MM.1S (cell line): ENCODE results near the gene MDGA2.

Experiments used
- DNase-seq: peaks from one replicate; pipeline ENCODE4 v3.0.0-alpha.2; 2015
- H2AFZ ChIP-seq: fragments of 300-600 bp; sonication (generic); 2 replicates; pipeline ENCODE4 v1.6.0; 2016; ENCODE audit warnings: antibody characterized with exemption, low read length
- H3F3A ChIP-seq: fragments of 300-600 bp; sonication (generic); 2 replicates; pipeline ENCODE4 v1.6.1; 2016; ENCODE audit warnings: mild to moderate bottlenecking, antibody characterized with exemption, low read length, moderate library complexity, mixed read lengths; ENCODE audit not compliant: insufficient read depth
- H3K27ac ChIP-seq: fragments of 300-600 bp; sonication (generic); 2 replicates; pipeline ENCODE4 v1.5.1; 2016; ENCODE audit warnings: mild to moderate bottlenecking, low read length
- H3K27me3 ChIP-seq: fragments of 300-600 bp; sonication (generic); replicated peaks from 2 replicates; pipeline ENCODE4 v1.6.0; 2016; ENCODE audit warnings: low read length; ENCODE audit not compliant: insufficient read depth
- H3K36me3 ChIP-seq: fragments of 300-600 bp; sonication (generic); replicated peaks from 2 replicates; pipeline ENCODE4 v1.6.1; 2016; ENCODE audit warnings: mild to moderate bottlenecking, low read length, mixed read lengths; ENCODE audit not compliant: insufficient read depth
- H3K4me1 ChIP-seq: fragments of 300-600 bp; sonication (generic); 2 replicates; pipeline ENCODE4 v1.6.1; 2016; ENCODE audit warnings: low read length, mixed read lengths
- H3K4me2 ChIP-seq: fragments of 300-600 bp; sonication (generic); 2 replicates; pipeline ENCODE4 v1.6.0; 2016; ENCODE audit warnings: low read depth, low read length
- H3K4me3 ChIP-seq: fragments of 300-600 bp; sonication (generic); 2 replicates; pipeline ENCODE4 v1.5.1; 2016; ENCODE audit warnings: low read length, mixed read lengths
- H3K79me2 ChIP-seq: fragments of 300-600 bp; sonication (generic); 2 replicates; pipeline ENCODE4 v1.6.1; 2016; ENCODE audit warnings: mixed run types, low read length, mixed read lengths
- H3K9ac ChIP-seq: fragments of 300-600 bp; sonication (generic); 2 replicates; pipeline ENCODE4 v1.6.1; 2016; ENCODE audit warnings: low read length, mixed read lengths
- H3K9me2 ChIP-seq: fragments of 300-600 bp; sonication (generic); replicated peaks from 2 replicates; pipeline ENCODE4 v1.6.1; 2016; ENCODE audit warnings: mild to moderate bottlenecking, low read length, mixed read lengths; ENCODE audit not compliant: insufficient read depth
- H3K9me3 ChIP-seq: fragments of 300-600 bp; sonication (generic); replicated peaks from 2 replicates; pipeline ENCODE4 v1.6.1; 2016; ENCODE audit warnings: mild to moderate bottlenecking, low read length, mixed read lengths; ENCODE audit not compliant: insufficient read depth
- H4K20me1 ChIP-seq: fragments of 300-600 bp; sonication (generic); 2 replicates; pipeline ENCODE4 v1.6.1; 2016; ENCODE audit warnings: mild to moderate bottlenecking, low read length, moderate library complexity, mixed read lengths; ENCODE audit not compliant: insufficient read depth
- CTCF ChIP-seq: fragments of 300-600 bp; sonication (generic); IDR thresholded peaks from 2 replicates; pipeline ENCODE4 v1.5.1; 2016; ENCODE audit warnings: antibody characterized with exemption, low read length, mixed read lengths
- EZH2 ChIP-seq: fragments of 300-600 bp; sonication (generic); optimal IDR thresholded peaks from 2 replicates; pipeline ENCODE3; 2017; ENCODE audit warnings: low read depth, mild to moderate bottlenecking, antibody characterized with exemption, low read length, mixed read lengths
- EZH2phosphoT487 ChIP-seq: fragments of 300-600 bp; sonication (generic); IDR thresholded peaks from 2 replicates; pipeline ENCODE4 v1.6.1; 2018; ENCODE audit warnings: antibody characterized with exemption, low read length

MDGA2 gene

GRCh38 chr14:47590767-47591495 lies 84.5 kb downstream of the MDGA2 start:
- Histone ChIP-seq H3K79me2 (no peaks in the 10 kb centered on the region), H3K36me3 (no peaks in the 10 kb centered on the region), H3K4me1 (no peaks in the 10 kb centered on the region), H3K27ac (no peak overlapping the region), H3K9me2 (no peaks in the 10 kb centered on the region), H3F3A (no peaks in the 10 kb centered on the region), H4K20me1 (no peaks in the 10 kb centered on the region), H3K9me3 (no peaks in the 10 kb centered on the region), H3K9ac (no peak overlapping the region), H2AFZ (no peak overlapping the region), H3K4me3 (no peak overlapping the region), H3K4me2 (no peak overlapping the region), H3K27me3 (no peaks in the 10 kb centered on the region)
- TF ChIP-seq EZH2 (no peak), EZH2phosphoT487 (no peak), CTCF (no peak)
- DNase-seq = no peak

GRCh38 chr14:47585447-47585846 lies 90.0 kb downstream of the MDGA2 start:
- Histone ChIP-seq H2AFZ (no peak overlapping the region), H3K4me2 (no peak overlapping the region), H3K4me3 (no peak overlapping the region), H3K9me3 (no peaks in the 10 kb centered on the region), H4K20me1 (no peaks in the 10 kb centered on the region), H3K4me1 (no peaks in the 10 kb centered on the region), H3K27ac (no peak overlapping the region), H3K79me2 (no peaks in the 10 kb centered on the region), H3K27me3 (no peaks in the 10 kb centered on the region), H3K9me2 (no peaks in the 10 kb centered on the region), H3K36me3 (no peaks in the 10 kb centered on the region), H3F3A (no peaks in the 10 kb centered on the region), H3K9ac (no peak overlapping the region)
- TF ChIP-seq EZH2 (no peak), EZH2phosphoT487 (no peak), CTCF (no peak)
- DNase-seq = no peak

GRCh38 chr14:47567273-47567672 lies 108.1 kb downstream of the MDGA2 start:
- Histone ChIP-seq H3K9me3 (no peaks in the 10 kb centered on the region), H3K79me2 (no peaks in the 10 kb centered on the region), H3K9ac (no peak overlapping the region), H3K27me3 (no peaks in the 10 kb centered on the region), H3K9me2 (no peaks in the 10 kb centered on the region), H3K27ac (no peak overlapping the region), H3K4me3 (no peak overlapping the region), H4K20me1 (no peaks in the 10 kb centered on the region), H3K4me2 (no peak overlapping the region), H3F3A (no peaks in the 10 kb centered on the region), H2AFZ (no peak overlapping the region), H3K36me3 (no peaks in the 10 kb centered on the region), H3K4me1 (no peaks in the 10 kb centered on the region)
- TF ChIP-seq EZH2phosphoT487 (no peak), EZH2 (no peak)
- no peak for DNase-seq

- Histone ChIP-seq H2AFZ (no peak overlapping the region), H4K20me1 (no peaks in the 10 kb centered on the region), H3K4me1 (no peaks in the 10 kb centered on the region), H3K4me2 (no peak overlapping the region), H3K4me3 (no peak overlapping the region), H3F3A (no peaks in the 10 kb centered on the region), H3K9ac (no peak overlapping the region), H3K79me2 (no peaks in the 10 kb centered on the region), H3K9me2 (no peaks in the 10 kb centered on the region), H3K27ac (no peak overlapping the region), H3K27me3 (no peaks in the 10 kb centered on the region), H3K9me3 (no peaks in the 10 kb centered on the region), H3K36me3 (no peaks in the 10 kb centered on the region)
- TF ChIP-seq EZH2 (no peak), CTCF (no peak), EZH2phosphoT487 (no peak)
- DNase-seq = no peak
Measured at GRCh38 chr14:47557894-47558293, 117.5 kb downstream of the MDGA2 start.
